SK-N-MC (cell line): ENCODE data around the gene PDXK.

ENCODE experiments used
- DNase-seq: peaks from one replicate; pipeline ENCODE4 v3.0.0-alpha.2; 2011; ENCODE audit warnings: low read depth, low spot score
- H3K27ac ChIP-seq: fragments of 200-600 bp; sonication (generic); 2 replicates; pipeline ENCODE4 v1.5.1; 2016; ENCODE audit warnings: mixed run types
- H3K36me3 ChIP-seq: fragments of 200-600 bp; sonication (generic); 2 replicates; pipeline ENCODE4 v1.6.1; 2017; ENCODE audit warnings: antibody characterized with exemption, low read length, mixed read lengths; ENCODE audit not compliant: insufficient read depth
- H3K4me3 ChIP-seq: fragments of 200-600 bp; sonication (generic); 2 replicates; pipeline ENCODE4 v1.5.1; 2016
- H3K9ac ChIP-seq: fragments of 200-600 bp; sonication (generic); 2 replicates; pipeline ENCODE4 v1.8.0; 2017; ENCODE audit warnings: mixed run types, mixed read lengths; ENCODE audit not compliant: insufficient read length
- H3K9me3 ChIP-seq: fragments of 200-600 bp; sonication (generic); 2 replicates; pipeline ENCODE4 v1.6.1; 2017; ENCODE audit warnings: low read depth, mild to moderate bottlenecking, antibody characterized with exemption, low read length, moderate library complexity, mixed read lengths
- EZH2 ChIP-seq: fragments of 200-600 bp; sonication (generic); IDR thresholded peaks from one replicate; pipeline ENCODE4 v1.6.1; 2017; ENCODE audit warnings: antibody characterized with exemption
- FOXP2 ChIP-seq: optimal IDR thresholded peaks from 2 replicates; pipeline ENCODE3; 2011; ENCODE audit warnings: mild to moderate bottlenecking, moderate library complexity; ENCODE audit not compliant: insufficient read depth; ENCODE audit errors: extremely low read length, control extremely low read depth
- POLR2AphosphoS5 ChIP-seq: IDR thresholded peaks from 2 replicates; pipeline ENCODE4 v1.6.1; 2012; ENCODE audit warnings: mild to moderate bottlenecking, low read depth, low read length, borderline replicate concordance

The PDXK gene

DNA sequence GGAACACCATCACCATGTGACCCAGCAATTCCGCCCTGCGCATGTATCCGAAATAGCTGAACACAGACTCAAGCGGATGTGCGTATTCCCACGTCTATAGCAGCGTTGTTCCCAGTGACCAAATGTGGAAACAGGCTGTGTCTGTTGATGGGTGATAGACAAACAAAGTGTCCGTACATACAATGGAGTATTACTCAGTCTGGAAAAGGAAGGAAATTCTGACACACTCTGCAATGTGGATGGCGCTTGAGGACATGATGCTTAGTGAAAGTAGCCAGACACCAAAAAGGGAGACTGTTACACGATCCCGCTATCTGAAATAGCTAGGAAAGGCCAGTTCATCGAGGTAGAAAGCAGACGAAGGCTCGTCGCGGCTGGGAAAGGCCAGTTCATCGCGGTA lies 25.8 kb downstream of the PDXK start:
- no peak overlapping the region for H3K27ac ChIP-seq
- no peaks in the 10 kb centered on the region for H3K36me3 ChIP-seq
- no peak for DNase-seq
- no peaks in the 10 kb centered on the region for H3K9me3 ChIP-seq
- H3K4me3 ChIP-seq: no peak overlapping the region
- H3K9ac ChIP-seq: no peak overlapping the region
- TF ChIP-seq FOXP2: no peak
- no peak for TF ChIP-seq POLR2AphosphoS5
- no peak for TF ChIP-seq EZH2

DNA sequence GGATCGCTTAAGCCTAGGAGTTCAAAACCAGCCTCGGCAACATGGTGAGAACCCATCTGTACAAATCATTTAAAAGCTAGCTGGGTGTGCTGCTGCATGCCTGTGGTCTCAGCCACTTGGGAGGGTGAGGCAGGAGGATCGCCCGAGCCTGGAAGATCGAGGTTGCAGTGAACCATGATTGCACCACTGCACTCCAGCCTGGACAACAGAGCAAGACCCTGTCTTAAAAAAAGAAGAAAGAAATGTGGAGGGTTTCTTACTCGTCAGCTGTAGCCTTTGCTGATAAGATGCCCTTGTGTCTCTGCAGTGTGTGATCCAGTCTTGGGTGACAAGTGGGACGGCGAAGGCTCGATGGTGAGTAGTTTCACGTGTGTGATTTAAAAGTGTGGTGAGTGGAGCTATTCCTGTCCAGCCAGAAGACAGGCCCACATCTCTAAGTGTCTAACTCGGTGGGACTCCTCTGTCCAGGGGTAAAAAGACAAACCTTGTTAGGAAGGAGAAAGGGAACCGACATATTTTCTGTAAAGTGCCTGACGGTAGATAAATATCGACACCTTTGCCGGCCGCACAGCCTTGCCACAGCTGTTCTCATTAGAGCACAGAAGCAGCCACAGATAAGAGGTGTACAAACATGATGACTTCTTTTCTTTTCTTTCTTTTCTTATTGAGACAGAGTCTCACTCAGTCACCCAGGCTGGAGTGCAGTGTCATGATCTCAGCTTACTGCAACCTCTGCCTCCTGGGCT lies 27.0 kb downstream of the PDXK start:
- no peaks in the 10 kb centered on the region for H3K9me3 ChIP-seq
- H3K4me3 ChIP-seq: no peak overlapping the region
- H3K9ac ChIP-seq: no peak overlapping the region
- DNase-seq: no peak
- H3K27ac ChIP-seq: no peak overlapping the region
- H3K36me3 ChIP-seq: no peaks in the 10 kb centered on the region
- TF ChIP-seq FOXP2: no peak
- no peak for TF ChIP-seq POLR2AphosphoS5
- no peak for TF ChIP-seq EZH2

DNA sequence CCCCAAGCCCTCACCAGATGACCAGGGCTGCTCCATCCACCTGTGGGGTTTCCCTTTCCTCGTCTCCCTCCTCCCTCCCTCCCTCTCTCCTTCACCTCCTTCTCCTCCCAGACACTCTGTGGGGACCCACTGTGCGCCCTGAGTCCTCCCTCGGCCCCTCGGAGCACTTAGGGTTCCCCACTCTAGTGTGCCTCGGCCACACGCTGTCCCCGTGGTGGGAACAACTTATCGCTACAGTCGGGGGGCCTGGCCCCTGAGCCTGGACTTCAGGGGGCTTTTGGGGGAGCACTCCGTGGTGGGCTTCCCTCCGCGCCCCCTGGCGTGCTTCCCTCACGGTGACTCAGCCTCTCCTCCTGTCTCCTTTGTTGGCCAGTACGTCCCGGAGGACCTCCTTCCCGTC lies 29.7 kb downstream of the PDXK start:
- no peak for TF ChIP-seq EZH2
- no peak for TF ChIP-seq FOXP2
- TF ChIP-seq POLR2AphosphoS5: no peak
- H3K36me3 ChIP-seq: no peaks in the 10 kb centered on the region
- H3K27ac ChIP-seq: no peak overlapping the region

DNA sequence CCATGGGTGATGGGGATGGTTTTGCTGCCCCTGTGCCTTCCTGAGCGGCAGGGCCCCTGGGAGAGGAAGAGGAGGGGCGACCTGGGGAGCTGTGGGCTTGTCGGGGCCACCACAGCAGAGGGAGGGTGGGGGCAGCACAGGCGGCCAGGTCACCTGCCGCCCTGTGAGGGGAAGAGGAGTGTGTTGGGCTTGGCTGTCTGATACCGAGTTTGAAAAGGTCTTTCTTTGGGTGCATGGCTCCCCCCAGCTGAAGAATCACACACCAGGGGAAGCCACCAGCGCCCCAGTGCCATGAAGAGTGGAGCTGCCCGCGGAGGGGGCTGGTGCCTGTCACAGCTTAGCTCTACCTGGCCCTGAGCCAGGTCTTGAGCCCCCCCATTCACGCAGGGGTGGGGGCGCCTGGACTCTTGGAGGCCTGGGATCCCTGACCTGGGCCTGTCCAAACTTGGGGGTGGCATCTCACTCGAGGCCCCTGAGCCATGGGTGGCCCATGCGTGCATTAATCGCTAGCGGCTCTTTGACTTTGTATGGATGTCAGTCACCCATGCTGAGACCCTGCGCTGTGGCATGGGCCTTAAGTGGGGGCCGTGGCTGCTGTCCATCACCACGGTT lies 30.8 kb downstream of the PDXK start:
- no peak overlapping the region for H3K4me3 ChIP-seq
- H3K36me3 ChIP-seq: no peaks in the 10 kb centered on the region
- no peak overlapping the region for H3K27ac ChIP-seq
- H3K9ac ChIP-seq: no peak overlapping the region
- no peak for DNase-seq
- no peaks in the 10 kb centered on the region for H3K9me3 ChIP-seq
- no peak for TF ChIP-seq EZH2
- TF ChIP-seq POLR2AphosphoS5: no peak
- TF ChIP-seq FOXP2: no peak

More for the DNA sequence above, 29.7 kb downstream of the PDXK start:
- Histone ChIP-seq H3K4me3 (no peak overlapping the region), H3K9me3 (no peaks in the 10 kb centered on the region), H3K9ac (no peak overlapping the region)
- DNase-seq: no peak

DNA sequence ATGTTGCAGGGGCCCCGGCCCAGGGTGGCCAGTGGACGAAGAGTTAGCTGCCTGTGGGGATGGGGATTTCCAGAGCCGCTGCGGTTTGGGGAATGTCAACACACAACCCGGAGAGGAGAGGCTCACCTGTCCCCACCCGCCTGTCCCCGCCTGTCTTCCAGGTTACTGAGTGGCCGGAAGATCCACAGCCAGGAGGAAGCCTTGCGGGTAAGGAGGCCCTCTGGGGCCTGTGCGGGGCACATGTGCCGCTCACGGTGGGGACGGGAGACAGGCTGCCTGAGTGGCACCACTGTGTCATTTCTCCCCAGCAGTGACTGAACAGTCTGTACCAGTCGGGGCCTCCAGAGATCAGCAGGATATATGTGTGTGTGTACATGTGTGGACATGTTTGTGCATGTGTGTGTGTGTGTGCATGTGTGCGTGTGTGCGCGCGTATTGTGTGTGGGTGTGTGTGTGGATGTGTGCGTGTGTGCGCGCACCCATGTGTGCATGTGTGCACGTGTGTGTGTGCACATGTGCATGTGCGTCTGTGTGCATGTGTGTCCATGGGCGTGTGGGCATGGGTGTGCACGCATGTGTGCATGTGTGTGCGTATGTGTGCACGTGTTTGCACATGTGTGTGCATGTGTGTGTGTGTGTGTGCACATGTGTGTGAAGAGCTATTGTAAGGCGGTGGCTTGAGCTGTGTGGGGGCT lies 31.6 kb downstream of the PDXK start:
- no peaks in the 10 kb centered on the region for H3K36me3 ChIP-seq
- TF ChIP-seq FOXP2 (no peak), POLR2AphosphoS5 (no peak), EZH2 (no peak)
- no peaks in the 10 kb centered on the region for H3K9me3 ChIP-seq
- H3K9ac ChIP-seq: no peak overlapping the region
- H3K4me3 ChIP-seq: no peak overlapping the region
- DNase-seq: no peak
- H3K27ac ChIP-seq: no peak overlapping the region

DNA sequence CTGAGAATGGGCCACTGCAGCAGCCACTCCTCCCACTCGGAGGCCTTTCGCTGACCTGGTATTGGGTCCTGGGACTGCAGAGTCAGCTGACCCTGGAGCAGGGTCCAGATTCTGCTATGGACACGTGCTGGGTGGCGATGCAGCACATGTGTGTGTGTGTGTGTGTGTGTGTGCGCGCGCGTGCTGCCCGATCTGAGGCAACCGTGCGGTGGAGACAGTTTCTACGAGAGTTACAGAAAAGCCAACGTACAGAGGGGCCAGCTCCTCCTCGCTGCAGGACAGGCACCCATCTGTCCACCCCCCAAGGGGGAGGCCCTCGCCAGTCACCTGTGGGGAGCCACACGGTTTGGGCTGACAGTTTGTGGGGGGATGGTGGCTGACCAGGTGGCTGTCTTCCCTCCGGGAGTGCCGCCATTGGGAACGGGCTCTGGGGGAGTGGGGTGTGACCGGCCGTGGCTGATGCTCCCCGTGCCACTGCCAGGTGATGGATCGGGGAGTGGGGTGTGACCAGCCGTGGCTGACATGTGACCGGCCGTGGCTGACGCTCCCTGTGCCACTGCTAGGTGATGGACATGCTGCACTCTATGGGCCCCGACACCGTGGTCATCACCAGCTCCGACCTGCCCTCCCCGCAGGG lies 33.1 kb downstream of the PDXK start:
- no peak overlapping the region for H3K4me3 ChIP-seq
- H3K27ac ChIP-seq: no peak overlapping the region
- H3K36me3 ChIP-seq: no peaks in the 10 kb centered on the region; the same call in 1 of the 2 replicates
- TF ChIP-seq POLR2AphosphoS5: no peak
- TF ChIP-seq FOXP2: no peak
- H3K9me3 ChIP-seq: no peaks in the 10 kb centered on the region
- H3K9ac ChIP-seq: no peak overlapping the region
- DNase-seq: no peak

DNA sequence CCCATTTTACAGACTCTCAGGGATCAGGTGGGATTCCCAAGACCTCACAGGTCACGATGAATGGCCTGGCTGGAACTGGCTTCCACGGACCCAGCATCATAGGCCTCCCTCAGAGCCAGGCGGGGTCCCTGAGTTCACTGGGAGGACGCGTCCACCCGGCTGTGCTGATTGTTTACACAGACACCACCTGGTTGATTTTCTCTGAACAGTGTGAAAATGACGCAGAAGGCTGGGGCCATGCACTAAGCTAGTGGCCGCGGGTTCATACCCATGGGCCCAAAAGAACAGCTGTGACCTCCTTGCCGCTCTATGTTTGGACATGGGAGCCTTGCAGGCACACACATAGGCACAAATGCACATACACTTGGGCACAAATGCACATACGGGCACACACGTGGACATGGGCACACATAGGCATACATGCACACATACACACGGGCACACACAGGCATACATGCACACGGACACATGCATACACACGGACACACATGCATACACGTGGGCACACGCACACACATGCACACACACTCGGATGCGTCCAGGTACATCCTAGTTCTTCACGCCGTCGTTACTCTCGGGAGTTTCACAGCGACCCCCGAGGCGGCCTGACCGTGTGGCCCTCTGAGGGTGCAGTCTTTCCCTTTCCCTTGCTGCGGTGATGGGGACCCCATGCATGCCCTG lies 34.0 kb downstream of the PDXK start:
- no peak overlapping the region for H3K9ac ChIP-seq
- H3K4me3 ChIP-seq: no peak overlapping the region
- H3K27ac ChIP-seq: no peak overlapping the region
- H3K36me3 ChIP-seq: no peaks in the 10 kb centered on the region; the same call in 1 of the 2 replicates
- H3K9me3 ChIP-seq: no peaks in the 10 kb centered on the region
- no peak for DNase-seq
- no peak for TF ChIP-seq FOXP2
- no peak for TF ChIP-seq POLR2AphosphoS5
- no peak for TF ChIP-seq EZH2

DNA sequence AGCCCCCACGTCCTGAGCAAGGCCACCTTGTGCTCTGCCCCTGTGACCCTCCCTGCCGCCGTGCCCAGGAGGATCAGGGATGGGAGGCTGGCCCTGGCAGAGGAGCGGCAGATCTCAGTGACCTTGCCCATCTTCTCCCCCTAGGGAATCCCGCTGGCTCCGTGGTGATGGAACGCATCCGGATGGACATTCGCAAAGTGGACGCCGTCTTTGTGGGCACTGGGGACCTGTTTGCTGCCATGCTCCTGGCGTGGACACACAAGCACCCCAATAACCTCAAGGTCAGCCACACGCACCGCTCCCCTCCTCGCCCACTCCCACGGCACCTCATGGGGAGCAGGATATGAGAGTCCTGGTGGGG lies 34.5 kb downstream of the PDXK start:
- H3K27ac ChIP-seq: no peak overlapping the region
- TF ChIP-seq FOXP2 (no peak), POLR2AphosphoS5 (no peak), EZH2 (no peak)
- H3K36me3 ChIP-seq: no peaks in the 10 kb centered on the region; the same call in 1 of the 2 replicates
- no peaks in the 10 kb centered on the region for H3K9me3 ChIP-seq
- no peak overlapping the region for H3K4me3 ChIP-seq
- H3K9ac ChIP-seq: no peak overlapping the region
- no peak for DNase-seq
